ENCODE data around the gene CDK17.

CDK17 gene

DNA sequence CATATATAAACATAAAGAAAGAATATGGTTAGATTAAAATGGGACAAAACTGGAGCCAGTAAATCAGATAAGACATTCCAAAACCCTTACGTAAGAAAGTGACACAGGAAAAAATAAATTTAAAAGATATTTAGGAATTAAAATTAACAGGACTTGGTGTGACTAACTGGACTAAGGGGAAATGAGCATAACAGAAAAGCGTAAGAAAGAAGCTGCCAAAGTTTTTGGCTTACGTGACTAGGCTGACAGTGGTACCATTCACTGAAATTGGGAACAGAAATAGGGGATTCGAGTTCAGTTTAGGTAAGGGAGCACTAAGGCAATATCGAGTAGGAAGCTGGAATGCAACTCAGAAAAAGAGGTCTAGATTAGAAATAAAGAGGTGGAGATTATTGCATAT lies 7.8 kb downstream of the CDK17 start:
- H3K4me1 ChIP-seq (ENCODE audit: control insufficient read depth in 1 of 2, insufficient read depth in 2 of 2, low read length in 2 of 2) = peaks cover 0 to 1% of the 10 kb centered on the region in 2 experiments
- no peak overlapping the region for H3K18ac ChIP-seq (ENCODE audit: low read length)
- H3K79me2 ChIP-seq (ENCODE audit: control insufficient read depth, insufficient read depth, low read length, poor library complexity) = peaks cover 2% of the 10 kb centered on the region
- no peak overlapping the region for H2AK5ac ChIP-seq (ENCODE audit: low read length)
- peak overlapping the region; percentile 55 for H3K4ac ChIP-seq (ENCODE audit: low read depth, low read length)
- H4K8ac ChIP-seq (ENCODE audit: low read depth, low read length) = no peak overlapping the region
- peaks cover 1% of the 10 kb centered on the region for H3K9me3 ChIP-seq (ENCODE audit: insufficient read depth, low read depth, low read length)
- no peak overlapping the region for H2AFZ ChIP-seq (ENCODE audit: insufficient read depth, low read length, poor library complexity)
- H4K12ac ChIP-seq (ENCODE audit: low read depth, low read length) = no peak overlapping the region
- H3K9ac ChIP-seq (ENCODE audit: low read length) = no peak overlapping the region
- DNase-seq = peak in 1 of 2 donors; percentile 28
- no peaks in the 10 kb centered on the region for H3K27me3 ChIP-seq (ENCODE audit: insufficient read depth, low read length)
- H2BK5ac ChIP-seq (ENCODE audit: low read depth, low read length, poor library complexity) = no peak overlapping the region
- H4K91ac ChIP-seq (ENCODE audit: low read depth, low read length) = no peak overlapping the region
- H2BK120ac ChIP-seq (ENCODE audit: insufficient read depth, low read length, poor library complexity) = no peak overlapping the region
- H3K36me3 ChIP-seq (ENCODE audit: control insufficient read depth in 1 of 2, insufficient read depth in 2 of 2, low read length in 2 of 2) = no peaks in the 10 kb centered on the region
- H3K27ac ChIP-seq (ENCODE audit: low read depth, low read length) = no peak overlapping the region
- H2BK12ac ChIP-seq (ENCODE audit: low read length) = no peak overlapping the region
- H3K4me2 ChIP-seq (ENCODE audit: low read length) = no peak overlapping the region
- WGBS (ENCODE audit: extremely low coverage, insufficient coverage, insufficient read length) = no CpG with 5 or more reads among the region's 5 CpGs
- no peak overlapping the region for H3K23ac ChIP-seq (ENCODE audit: low read length)
- H3K14ac ChIP-seq (ENCODE audit: low read length) = no peak overlapping the region
- peaks cover 1% of the 10 kb centered on the region for H3K79me1 ChIP-seq (ENCODE audit: low read length)
- no peak overlapping the region for H3K4me3 ChIP-seq (ENCODE audit: low read depth, low read length)

DNA sequence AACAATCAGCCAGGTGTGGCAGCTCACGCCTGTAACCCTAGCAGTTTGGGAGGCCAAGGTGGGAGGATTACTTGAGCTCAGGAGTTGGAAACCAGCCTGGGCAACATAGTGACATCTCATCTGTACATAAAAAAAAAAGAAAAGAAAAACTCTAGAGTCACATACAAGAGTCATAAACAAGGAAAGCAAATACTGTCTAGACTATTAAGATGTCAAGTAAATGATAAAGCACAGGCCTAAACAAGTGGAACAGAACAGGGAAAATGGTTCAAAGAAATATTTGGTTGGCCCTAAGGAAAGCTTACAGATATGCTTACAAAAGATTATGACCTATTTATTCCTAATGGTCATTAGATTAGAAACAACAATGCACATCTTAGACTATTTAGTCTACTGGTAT lies 12.3 kb downstream of the CDK17 start:
- no peak overlapping the region for H4K8ac ChIP-seq (ENCODE audit: low read depth, low read length)
- no peak overlapping the region for H3K23ac ChIP-seq (ENCODE audit: low read length)
- H3K79me1 ChIP-seq (ENCODE audit: low read length) = peaks cover 1% of the 10 kb centered on the region
- no peak overlapping the region for H3K9ac ChIP-seq (ENCODE audit: low read length)
- H4K12ac ChIP-seq (ENCODE audit: low read depth, low read length) = no peak overlapping the region
- no peaks in the 10 kb centered on the region for H3K36me3 ChIP-seq (ENCODE audit: control insufficient read depth in 1 of 2, insufficient read depth in 2 of 2, low read length in 2 of 2)
- no peak for DNase-seq
- no peak overlapping the region for H3K4me2 ChIP-seq (ENCODE audit: low read length)
- H3K18ac ChIP-seq (ENCODE audit: low read length) = no peak overlapping the region
- H3K14ac ChIP-seq (ENCODE audit: low read length) = no peak overlapping the region
- no peaks in the 10 kb centered on the region for H3K27me3 ChIP-seq (ENCODE audit: insufficient read depth, low read length)
- H4K91ac ChIP-seq (ENCODE audit: low read depth, low read length) = no peak overlapping the region
- no peak overlapping the region for H2AK5ac ChIP-seq (ENCODE audit: low read length)
- no peak overlapping the region for H3K27ac ChIP-seq (ENCODE audit: low read depth, low read length)
- H2BK5ac ChIP-seq (ENCODE audit: low read depth, low read length, poor library complexity) = no peak overlapping the region
- no peak overlapping the region for H3K4me3 ChIP-seq (ENCODE audit: low read depth, low read length)
- peaks cover 3% of the 10 kb centered on the region for H3K79me2 ChIP-seq (ENCODE audit: control insufficient read depth, insufficient read depth, low read length, poor library complexity)
- H2BK120ac ChIP-seq (ENCODE audit: insufficient read depth, low read length, poor library complexity) = no peak overlapping the region
- no peaks in the 10 kb centered on the region for H3K9me3 ChIP-seq (ENCODE audit: insufficient read depth, low read depth, low read length)
- WGBS (ENCODE audit: extremely low coverage, insufficient coverage, insufficient read length) = no CpG with 5 or more reads among the region's 1 CpG
- H2BK12ac ChIP-seq (ENCODE audit: low read length) = no peak overlapping the region
- peaks cover 0 to 1% of the 10 kb centered on the region in 2 experiments for H3K4me1 ChIP-seq (ENCODE audit: control insufficient read depth in 1 of 2, insufficient read depth in 2 of 2, low read length in 2 of 2)
- no peak overlapping the region for H3K4ac ChIP-seq (ENCODE audit: low read depth, low read length)
- H2AFZ ChIP-seq (ENCODE audit: insufficient read depth, low read length, poor library complexity) = no peak overlapping the region

DNA sequence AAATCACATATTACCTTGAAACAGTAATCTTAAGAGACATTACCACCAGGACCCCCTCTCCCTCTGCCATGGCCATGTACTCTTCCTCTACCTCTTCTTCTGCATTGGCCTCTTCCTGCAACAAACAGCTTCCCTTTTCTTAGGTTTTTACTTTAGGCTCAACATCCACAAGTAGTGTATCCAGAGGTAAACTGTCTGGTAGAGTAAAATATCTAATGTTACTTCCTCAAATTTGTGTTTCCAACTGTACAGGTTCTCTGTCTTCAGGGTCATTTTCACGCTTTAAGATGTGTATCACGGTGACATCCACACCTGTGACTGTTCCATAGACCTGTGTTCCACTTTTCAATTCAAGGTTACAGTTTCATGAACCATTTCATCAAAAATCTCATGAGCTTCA lies 13.4 kb downstream of the CDK17 start:
- no peak overlapping the region for H4K12ac ChIP-seq (ENCODE audit: low read depth, low read length)
- H2AFZ ChIP-seq (ENCODE audit: insufficient read depth, low read length, poor library complexity) = no peak overlapping the region
- DNase-seq = no peak
- no peaks in the 10 kb centered on the region for H3K27me3 ChIP-seq (ENCODE audit: insufficient read depth, low read length)
- H3K9ac ChIP-seq (ENCODE audit: low read length) = no peak overlapping the region
- peaks cover 3% of the 10 kb centered on the region for H3K79me2 ChIP-seq (ENCODE audit: control insufficient read depth, insufficient read depth, low read length, poor library complexity)
- H4K91ac ChIP-seq (ENCODE audit: low read depth, low read length) = no peak overlapping the region
- H2AK5ac ChIP-seq (ENCODE audit: low read length) = no peak overlapping the region
- no peak overlapping the region for H3K23ac ChIP-seq (ENCODE audit: low read length)
- no peak overlapping the region for H2BK5ac ChIP-seq (ENCODE audit: low read depth, low read length, poor library complexity)
- peaks cover 0 to 1% of the 10 kb centered on the region in 2 experiments for H3K4me1 ChIP-seq (ENCODE audit: control insufficient read depth in 1 of 2, insufficient read depth in 2 of 2, low read length in 2 of 2)
- no peak overlapping the region for H3K14ac ChIP-seq (ENCODE audit: low read length)
- WGBS (ENCODE audit: extremely low coverage, insufficient coverage, insufficient read length) = no CpG with 5 or more reads among the region's 2 CpGs
- no peak overlapping the region for H3K4me2 ChIP-seq (ENCODE audit: low read length)
- H3K18ac ChIP-seq (ENCODE audit: low read length) = no peak overlapping the region
- H3K36me3 ChIP-seq (ENCODE audit: control insufficient read depth in 1 of 2, insufficient read depth in 2 of 2, low read length in 2 of 2) = no peaks in the 10 kb centered on the region
- H4K8ac ChIP-seq (ENCODE audit: low read depth, low read length) = no peak overlapping the region
- no peak overlapping the region for H2BK120ac ChIP-seq (ENCODE audit: insufficient read depth, low read length, poor library complexity)
- H2BK12ac ChIP-seq (ENCODE audit: low read length) = no peak overlapping the region
- no peaks in the 10 kb centered on the region for H3K9me3 ChIP-seq (ENCODE audit: insufficient read depth, low read depth, low read length)
- H3K4me3 ChIP-seq (ENCODE audit: low read depth, low read length) = no peak overlapping the region
- no peak overlapping the region for H3K27ac ChIP-seq (ENCODE audit: low read depth, low read length)
- no peak overlapping the region for H3K4ac ChIP-seq (ENCODE audit: low read depth, low read length)
- H3K79me1 ChIP-seq (ENCODE audit: low read length) = peaks cover 1% of the 10 kb centered on the region

DNA sequence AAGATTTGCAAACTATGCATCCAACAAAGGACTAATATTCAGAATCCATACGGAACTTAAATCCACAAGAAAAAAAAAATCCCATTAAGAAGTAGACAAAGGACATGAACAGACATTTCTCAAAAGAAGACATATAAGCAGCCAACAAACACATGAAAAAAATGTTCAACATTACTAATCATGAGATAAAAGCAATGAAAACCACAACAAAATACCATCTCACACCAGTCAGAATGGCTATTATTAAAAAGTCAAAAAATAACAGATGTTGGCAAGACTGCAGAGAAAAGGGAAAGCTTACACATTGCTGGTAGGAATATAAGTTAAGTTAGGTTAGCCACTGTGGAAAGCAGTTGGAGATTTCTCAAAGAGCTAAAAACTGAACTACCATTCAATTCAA lies 16.2 kb downstream of the CDK17 start:
- WGBS (ENCODE audit: extremely low coverage, insufficient coverage, insufficient read length) = no CpG with 5 or more reads among the region's 1 CpG
- H2BK5ac ChIP-seq (ENCODE audit: low read depth, low read length, poor library complexity) = no peak overlapping the region

More for the DNA sequence above, 16.2 kb downstream of the CDK17 start:
- Histone ChIP-seq H3K4ac (ENCODE audit: low read depth, low read length) (no peak overlapping the region), H3K79me2 (ENCODE audit: control insufficient read depth, insufficient read depth, low read length, poor library complexity) (peaks cover 5% of the 10 kb centered on the region), H3K79me1 (ENCODE audit: low read length) (peaks cover 1% of the 10 kb centered on the region), H4K12ac (ENCODE audit: low read depth, low read length) (no peak overlapping the region), H3K36me3 (ENCODE audit: control insufficient read depth in 1 of 2, insufficient read depth in 2 of 2, low read length in 2 of 2) (no peaks in the 10 kb centered on the region), H4K91ac (ENCODE audit: low read depth, low read length) (no peak overlapping the region), H3K4me2 (ENCODE audit: low read length) (no peak overlapping the region), H4K8ac (ENCODE audit: low read depth, low read length) (no peak overlapping the region), H3K4me3 (ENCODE audit: low read depth, low read length) (no peak overlapping the region), H2BK120ac (ENCODE audit: insufficient read depth, low read length, poor library complexity) (no peak overlapping the region), H3K27me3 (ENCODE audit: insufficient read depth, low read length) (no peaks in the 10 kb centered on the region), H3K9ac (ENCODE audit: low read length) (no peak overlapping the region), H2BK12ac (ENCODE audit: low read length) (no peak overlapping the region), H3K9me3 (ENCODE audit: insufficient read depth, low read depth, low read length) (no peaks in the 10 kb centered on the region), H3K27ac (ENCODE audit: low read depth, low read length) (no peak overlapping the region), H3K4me1 (ENCODE audit: control insufficient read depth in 1 of 2, insufficient read depth in 2 of 2, low read length in 2 of 2) (peaks cover 0 to 1% of the 10 kb centered on the region in 2 experiments), H3K23ac (ENCODE audit: low read length) (no peak overlapping the region), H3K14ac (ENCODE audit: low read length) (no peak overlapping the region), H3K18ac (ENCODE audit: low read length) (no peak overlapping the region), H2AFZ (ENCODE audit: insufficient read depth, low read length, poor library complexity) (no peak overlapping the region), H2AK5ac (ENCODE audit: low read length) (no peak overlapping the region)
- no peak for DNase-seq

Measured in trophoblast cell (in vitro differentiated cells and primary cell).